HepG2 (cell line): Measurements from ENCODE around the gene PSORS1C2. TPM values are rescaled to one million over a fixed set of nuclear protein-coding genes. Genes with fewer than 3 reads are reported as not detected.

Experiments
- ATAC-seq: fragments of 200-7000 bp; cut with Tn5 transposase; 3 replicates; pipeline ENCODE4 v1.9.1; 2020; ENCODE audit warnings: mild to moderate bottlenecking, moderate library complexity
- BruUV-seq: library from RNA; stranded (reverse); fragments of 400-500 nt; replicated peaks from 2 replicates; lab custom pipeline; 2021; lab: Mats Ljungman, UMichigan
- CTCF ChIA-PET: fragments of 300-600 bp; formaldehyde crosslinking; extraction: SDS; loops from one replicate; lab custom pipeline; 2021; ENCODE audit warnings: low total read pairs, inconsistent platforms, low intra/inter-chr PET ratio; lab: Yijun Ruan, JAX
- POLR2A ChIA-PET: fragments of 350-600 bp; sonication (Branson Sonifier 250); formaldehyde crosslinking; loops from one replicate; lab custom pipeline; 2020; ENCODE audit warnings: antibody characterized with exemption, inconsistent platforms; lab: Yijun Ruan, JAX
- DNase-seq: peaks from one replicate; pipeline ENCODE4 v3.0.0-alpha.2; 2015; ENCODE audit warnings: low spot score
- FAIRE-seq: peaks from 3 replicates; lab custom pipeline; 2011; peaks lifted over from hg19 to GRCh38; lab: Jason Lieb, UNC
- H2AFZ ChIP-seq: one replicate; pipeline ENCODE4 v1.6.1; 2011; ENCODE audit warnings: low read length, inconsistent platforms
- H3K27ac ChIP-seq: fragments of 300-600 bp; 3 replicates; pipeline ENCODE4 v1.8.0; 2011; ENCODE audit warnings: mixed run types, mild to moderate bottlenecking, mixed read lengths, low read length, inconsistent platforms; ENCODE audit not compliant: insufficient read depth; ENCODE audit errors: extremely low read length
- H3K27me3 ChIP-seq, 2 experiments: fragments of 200-600 bp in 1 of 2; 2 replicates in 1 of 2; 3 replicates in 1 of 2; pipeline versions ENCODE4 v1.6.0 to v1.8.0; 2011; ENCODE audit warnings: low read length in 2 of 2, mild to moderate bottlenecking in 2 of 2, moderate library complexity in 2 of 2, inconsistent platforms in 1 of 2; ENCODE audit not compliant: insufficient read depth in 2 of 2, control insufficient read depth in 1 of 2
- H3K36me3 ChIP-seq, 2 experiments: fragments of 200-600 bp in 1 of 2; replicated peaks in 1 of 2; 2 replicates in 1 of 2; 3 replicates in 1 of 2; pipeline versions ENCODE4 v1.5.1 to v1.8.0; 2011; ENCODE audit warnings: low read length in 2 of 2, inconsistent platforms in 1 of 2; ENCODE audit not compliant: insufficient read depth in 2 of 2, control insufficient read depth in 1 of 2
- H3K4me1 ChIP-seq: 2 replicates; pipeline ENCODE4 v1.5.1; 2012; ENCODE audit warnings: low read length, inconsistent platforms; ENCODE audit not compliant: insufficient read depth
- H3K4me2 ChIP-seq: 2 replicates; pipeline ENCODE4 v1.6.0; 2011; ENCODE audit warnings: low read depth, low read length, inconsistent platforms
- H3K4me3 ChIP-seq, 3 experiments: fragments of 200-600 bp in 1 of 3; sonication (generic), shearing (Covaris generic) in 1 of 3; replicated peaks in 1 of 3; 2 replicates each; pipeline ENCODE4 v1.5.1; 2011 to 2016; ENCODE audit warnings: low read length in 3 of 3, inconsistent platforms in 2 of 3, low read depth in 2 of 3, mild to moderate bottlenecking in 2 of 3, control low read depth in 1 of 3, mixed read lengths in 1 of 3; ENCODE audit not compliant: insufficient read depth in 1 of 3
- H3K79me2 ChIP-seq: one replicate; pipeline ENCODE4 v1.6.1; 2011; ENCODE audit warnings: low read length, inconsistent platforms; ENCODE audit not compliant: insufficient read depth
- H3K9ac ChIP-seq: 2 replicates; pipeline ENCODE4 v1.6.0; 2011; ENCODE audit warnings: mild to moderate bottlenecking, low read depth, low read length, inconsistent platforms; ENCODE audit not compliant: insufficient read depth
- H3K9me3 ChIP-seq: 2 replicates; pipeline ENCODE4 v1.5.1; 2012; ENCODE audit warnings: mild to moderate bottlenecking, low read length
- H4K20me1 ChIP-seq: 2 replicates; pipeline ENCODE4 v1.6.0; 2011; ENCODE audit warnings: inconsistent platforms, mild to moderate bottlenecking, low read length, moderate library complexity; ENCODE audit not compliant: insufficient read depth
- MAFG ChIP-seq: sonication (generic); formaldehyde crosslinking; IDR thresholded peaks from 2 replicates; pipeline ENCODE4 v1.5.1; 2020; ENCODE audit warnings: mild to moderate bottlenecking, missing genetic modification reagents
- SOX6 ChIP-seq, 2 experiments: fragments of 450-650 bp in 1 of 2; sonication (generic) in 1 of 2; formaldehyde crosslinking in 1 of 2; IDR thresholded peaks; 2 replicates each; pipeline versions ENCODE4 v1.4.0 to v1.6.1; 2017 to 2020; ENCODE audit warnings: antibody characterized with exemption in 1 of 2, mild to moderate bottlenecking in 1 of 2, missing genetic modification reagents in 1 of 2
- ZNF280B ChIP-seq: sonication (generic); formaldehyde crosslinking; IDR thresholded peaks from 2 replicates; pipeline ENCODE4 v1.5.0; 2020; ENCODE audit warnings: missing genetic modification reagents, mild to moderate bottlenecking, borderline replicate concordance
- ZNF784 ChIP-seq: sonication (generic); formaldehyde crosslinking; IDR thresholded peaks from 2 replicates; pipeline ENCODE4 v1.5.1; 2020; ENCODE audit warnings: missing genetic modification reagents, mild to moderate bottlenecking, borderline replicate concordance
- ZNF850 ChIP-seq: sonication (generic); formaldehyde crosslinking; conservative IDR thresholded peaks from 2 replicates; pipeline ENCODE4 v1.9.0; 2021; ENCODE audit warnings: mild to moderate bottlenecking, missing genetic modification reagents
- WGBS: methylation state at CpG from one replicate; pipeline ENCODE4 v1.1.6; 2017; ENCODE audit warnings: low lambda C conversion rate; 5-methylcytosine and 5-hydroxymethylcytosine counted together
- in situ Hi-C: cut with HindIII; loops from 2 replicates; pipeline ENCODE4 v1.10.0; 2017; ENCODE audit warnings: low pct_unique_long_range_greater_than_20kb; ENCODE audit not compliant: extremely low pct_ligation_motif_present
- intact Hi-C: fragments of 100-400 bp; cut with micrococcal nuclease; formaldehyde crosslinking; loops from one replicate; pipeline ENCODE4 v1.10.0; 2022; ENCODE audit not compliant: unreplicated experiment
- polyA plus RNA-seq, 8 experiments: library from polyadenylated mRNA; depleted of rRNA in 3 of 8; stranded (reverse) in 7 of 8; unstranded in 1 of 8; fragments of >200 nt; fragmentation: Illumina TruSeq in 4 of 8; extraction: Trizol in 4 of 8; gene quantifications; 2 replicates each; pipeline versions ENCODE4 v1.2.1 to v1.2.3, GENCODE V29; 2011 to 2016; ENCODE audit warnings: low read depth in 4 of 8, missing spikeins in 1 of 8, mixed read lengths in 1 of 8; ENCODE audit not compliant: insufficient read depth in 1 of 8
- total RNA-seq, 5 experiments: library from RNA; depleted of rRNA; stranded (reverse); fragments of >200 nt; fragmentation: Illumina TruSeq; extraction: Trizol; gene quantifications; 2 replicates each; pipeline ENCODE4 v1.2.3, GENCODE V29; 2016; ENCODE audit warnings: low read depth in 1 of 5

Gene PSORS1C2
- total and polyA plus RNA-seq, 2 of the 13 experiments (the other 11 are each of a cell fraction or from before 2014, with no cell fraction given), result not detected

GRCh38 chr6:31118178-31118577, 20.7 kb downstream of the PSORS1C2 start:
- no peaks in the 10 kb centered on the region for H4K20me1 ChIP-seq
- H2AFZ ChIP-seq, result no peak overlapping the region
- CTCF ChIA-PET, result no interaction called here
- peaks cover 7% of the 10 kb centered on the region for H3K4me1 ChIP-seq
- 0% methylated on average over 5 of the region's 7 CpGs for WGBS
- H3K9me3 ChIP-seq, result no peaks in the 10 kb centered on the region
- intact Hi-C loops (no loop called here), in situ Hi-C loops (no loop called here)
- no peak for FAIRE-seq
- TF ChIP-seq MAFG (no peak), SOX6 (IDR thresholded peaks at IDR 0.05) (no peak), SOX6 (CRISPR knock-in tag; IDR thresholded peaks at IDR 0.05) (no peak), ZNF280B (CRISPR knock-in tag) (no peak), ZNF850 (no peak), ZNF784 (CRISPR knock-in tag) (no peak)
- no peak for DNase-seq
- POLR2A ChIA-PET, result no interaction called here
- no peaks in the 10 kb centered on the region for H3K79me2 ChIP-seq
- no peak overlapping the region for H3K4me2 ChIP-seq
- H3K4me3 ChIP-seq, result no peak overlapping the region
- no peak for ATAC-seq
- H3K36me3 ChIP-seq, result no peaks in the 10 kb centered on the region
- H3K27ac ChIP-seq, result no peak overlapping the region
- peaks cover 4 to 68% of the 10 kb centered on the region in 2 experiments; a peak in 4 of 5 replicates for H3K27me3 ChIP-seq
- BruUV-seq, result no TSS peak
- no peak overlapping the region for H3K9ac ChIP-seq
